Ishikawa (cell line): ENCODE data around the gene CLCNKB.

Experiments
- EP300 ChIP-seq: IDR thresholded peaks from 2 replicates; pipeline ENCODE4 v1.6.1; 2012; ENCODE audit warnings: borderline replicate concordance
- FOXM1 ChIP-seq: IDR thresholded peaks from 2 replicates; pipeline ENCODE4 v1.6.1; 2012; ENCODE audit warnings: low read depth, borderline replicate concordance
- NFIC ChIP-seq: IDR thresholded peaks from 2 replicates; pipeline ENCODE4 v1.6.1; 2012
- REST ChIP-seq: IDR thresholded peaks from 2 replicates; pipeline ENCODE4 v1.6.1; 2012; ENCODE audit warnings: low read depth, mild to moderate bottlenecking
- TAF1 ChIP-seq: IDR thresholded peaks from 2 replicates; pipeline ENCODE4 v1.6.1; 2012; ENCODE audit warnings: low read depth, mild to moderate bottlenecking
- TCF12 ChIP-seq: IDR thresholded peaks from 2 replicates; pipeline ENCODE4 v1.6.1; 2012; ENCODE audit warnings: low read depth

- no peak for TF ChIP-seq EP300
- TF ChIP-seq TAF1: no peak
- no peak for TF ChIP-seq REST
- TF ChIP-seq NFIC: no peak
- no peak for TF ChIP-seq TCF12
- no peak for TF ChIP-seq FOXM1
These were observed 1.5 kb upstream of the CLCNKB start for GRCh38 chr1:16042096-16042495.
